ENCODE results near the gene XAB2. TPM values are rescaled to one million over a fixed set of nuclear protein-coding genes. Genes with fewer than 3 reads are reported as not detected.

The XAB2 gene
- 10 to 100 TPM; 24.0 to 39.6 (median 31.0) TPM for polyA plus RNA-seq (ENCODE audit: insufficient read depth in 1 of 5, insufficient read length in 5 of 5, low replicate concordance in 1 of 5)
- long read RNA-seq, donor 1, transcript XAB2-201 (19 exons, 2,667 nt), result major isoform, 13 of 18 reads
- long read RNA-seq, donor 1, partial matches to known transcripts, result 5 of 18 reads
- long read RNA-seq, donor 1, other reads (novel, unspliced or antisense), result 0 of 18 reads
- long read RNA-seq, donor 2, transcript XAB2-201 (19 exons, 2,667 nt), result major isoform, 6 of 6 reads
- long read RNA-seq, donor 2, partial matches to known transcripts, result 0 of 6 reads
- long read RNA-seq, donor 2, other reads (novel, unspliced or antisense), result 0 of 6 reads
- long read RNA-seq, donor 3, transcript XAB2-201 (19 exons, 2,667 nt), result major isoform, 8 of 17 reads
- long read RNA-seq, donor 3, partial matches to known transcripts, result 9 of 17 reads
- long read RNA-seq, donor 3, other reads (novel, unspliced or antisense), result 0 of 17 reads
- long read RNA-seq, donor 4, partial matches to known transcripts, result 118 of 135 reads
- long read RNA-seq, donor 4, other reads (novel, unspliced or antisense), result 14 of 135 reads
- long read RNA-seq, donor 5, partial matches to known transcripts, result 6 of 9 reads
- long read RNA-seq, donor 5, other reads (novel, unspliced or antisense), result 0 of 9 reads
- long read RNA-seq, donor 6, transcript XAB2-201 (19 exons, 2,667 nt), result major isoform, 7 of 171 reads
- long read RNA-seq, donor 6, partial matches to known transcripts, result 21 of 171 reads
- long read RNA-seq, donor 6, other reads (novel, unspliced or antisense), result 143 of 171 reads
- long read RNA-seq, donor 7, partial matches to known transcripts, result 6 of 9 reads
- long read RNA-seq, donor 7, other reads (novel, unspliced or antisense), result 0 of 9 reads
- long read RNA-seq, donor 8, partial matches to known transcripts, result 0 of 2 reads
- long read RNA-seq, donor 8, other reads (novel, unspliced or antisense), result 0 of 2 reads

GRCh38 chr19:7629347-7630054, at the start of gene XAB2, which contains the start of gene PET100:
Gene XAB2 (minus strand): TSS chr19:7629545. CDS start chr19:7629527, 18 bp downstream.
Gene PET100 (plus strand): TSS chr19:7629793. CDS start chr19:7629834, 41 bp downstream.
- DNase-seq, result peak; percentile 98 to 99

GRCh38 chr19:7677669-7678311, 48.4 kb upstream of the XAB2 start:
- no peak for DNase-seq

DNA sequence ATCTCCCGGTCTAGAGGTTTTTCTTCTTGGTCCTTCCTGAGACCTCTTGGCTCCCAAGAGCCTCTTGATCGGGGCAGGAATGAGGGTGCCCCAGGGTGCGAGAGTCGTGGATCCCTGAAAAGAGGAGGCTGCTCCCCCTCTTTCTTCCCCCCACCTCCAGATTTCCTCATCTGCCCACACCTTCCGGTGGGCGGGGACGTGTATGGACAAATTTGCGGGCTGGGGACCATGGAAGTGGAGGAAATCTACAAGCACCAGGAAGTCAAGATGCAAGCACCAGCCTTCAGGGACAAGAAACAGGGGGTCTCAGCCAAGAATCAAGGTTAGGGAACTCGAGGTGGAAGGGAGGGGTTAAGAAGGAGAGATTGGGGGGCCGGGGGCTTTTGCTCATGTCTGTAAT, 47.5 kb upstream of the XAB2 start, which contains the start of gene MCEMP1:
Gene MCEMP1, plus strand, starts transcription at position 237 of the 400 bp plus-strand sequence. Its CDS starts 31 bp downstream, at position 268.
- DNase-seq, result no peak

- DNase-seq, result no peak
Measured at GRCh38 chr19:7676376-7676775, 47.0 kb upstream of the XAB2 start.

- peak in 1 of 2 donors; percentile 33 for DNase-seq
Measured at GRCh38 chr19:7674010-7675005, 45.0 kb upstream of the XAB2 start.

GRCh38 chr19:7672522-7672921, 43.2 kb upstream of the XAB2 start:
- no peak for DNase-seq

DNA sequence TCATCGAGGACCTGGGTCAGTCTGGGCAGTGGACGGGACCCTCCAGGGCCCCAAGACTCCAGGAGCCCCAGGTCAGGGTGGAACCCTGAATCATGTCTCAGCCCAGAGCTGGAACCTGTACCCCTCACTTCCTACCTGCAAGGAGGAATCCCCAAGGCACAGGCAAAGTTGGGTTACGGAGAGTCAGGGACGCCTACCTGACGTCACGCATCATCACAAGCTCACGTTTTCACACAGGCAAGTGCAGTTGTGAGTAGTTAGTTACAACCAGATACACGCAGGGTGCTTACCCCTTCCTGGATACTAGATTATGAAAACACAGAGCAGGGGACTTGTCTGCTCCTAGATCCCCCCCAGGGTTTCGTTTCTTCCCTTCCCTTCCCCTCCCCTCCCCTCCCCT, 41.4 kb upstream of the XAB2 start:
- DNase-seq, result no peak

- DNase-seq, result no peak
Measured at GRCh38 chr19:7670150-7670783, 40.9 kb upstream of the XAB2 start.

GRCh38 chr19:7669641-7670040, 40.3 kb upstream of the XAB2 start:
- no peak for DNase-seq

DNA sequence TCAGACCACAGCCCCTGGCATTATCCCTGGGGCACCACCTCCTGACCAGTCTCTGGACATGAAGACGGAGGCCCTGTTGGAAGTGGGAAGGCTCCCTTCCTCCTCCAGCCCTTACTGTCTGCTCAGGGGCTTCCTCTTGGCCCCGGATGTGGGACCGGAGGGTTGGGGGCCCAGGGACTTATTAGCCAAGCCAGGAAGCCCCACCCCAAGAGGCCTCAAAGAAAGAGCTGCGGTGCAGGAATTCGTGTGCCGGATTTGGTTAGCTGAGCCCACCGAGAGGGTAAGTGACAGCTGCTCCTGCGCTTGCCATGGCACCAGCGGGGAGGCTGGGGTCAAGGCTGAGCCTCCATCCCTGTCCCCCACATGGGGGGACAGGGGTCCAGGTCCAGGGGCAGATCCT, 39.5 kb upstream of the XAB2 start, which contains the start of gene RETN:
Gene RETN, plus strand, starts transcription at position 208 of the 400 bp plus-strand sequence. CDS start 278 bp downstream, outside the sequence.
- no peak for DNase-seq

- peak; percentile 69 to 76 for DNase-seq
Measured at GRCh38 chr19:7665076-7665475, 35.7 kb upstream of the XAB2 start.

GRCh38 chr19:7663706-7664105, 34.4 kb upstream of the XAB2 start:
- DNase-seq, result no peak

DNA sequence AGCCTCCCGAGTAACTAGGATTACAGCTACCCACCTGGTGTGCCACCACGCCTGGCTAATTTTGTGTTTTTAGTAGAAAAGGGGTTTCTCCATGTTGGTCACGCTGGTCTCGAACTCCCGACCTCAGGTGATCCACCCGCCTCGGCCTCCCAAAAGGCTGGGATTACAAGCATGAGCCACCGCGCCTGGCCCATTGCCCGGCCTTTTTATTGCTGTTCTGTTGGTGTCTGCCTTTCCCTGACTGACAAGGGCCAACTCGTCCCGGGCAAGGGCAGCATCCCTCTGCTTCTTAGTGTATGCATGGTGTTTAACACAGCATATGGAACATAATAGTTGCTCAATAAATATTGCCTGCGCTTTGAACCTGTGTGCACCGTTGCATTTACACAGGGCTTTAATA, 33.3 kb upstream of the XAB2 start:
- no peak for DNase-seq

- no peak for DNase-seq
Measured at GRCh38 chr19:7661744-7662538, 32.6 kb upstream of the XAB2 start.

- no peak for DNase-seq
Measured at GRCh38 chr19:7658219-7658686, 28.9 kb upstream of the XAB2 start.

DNA sequence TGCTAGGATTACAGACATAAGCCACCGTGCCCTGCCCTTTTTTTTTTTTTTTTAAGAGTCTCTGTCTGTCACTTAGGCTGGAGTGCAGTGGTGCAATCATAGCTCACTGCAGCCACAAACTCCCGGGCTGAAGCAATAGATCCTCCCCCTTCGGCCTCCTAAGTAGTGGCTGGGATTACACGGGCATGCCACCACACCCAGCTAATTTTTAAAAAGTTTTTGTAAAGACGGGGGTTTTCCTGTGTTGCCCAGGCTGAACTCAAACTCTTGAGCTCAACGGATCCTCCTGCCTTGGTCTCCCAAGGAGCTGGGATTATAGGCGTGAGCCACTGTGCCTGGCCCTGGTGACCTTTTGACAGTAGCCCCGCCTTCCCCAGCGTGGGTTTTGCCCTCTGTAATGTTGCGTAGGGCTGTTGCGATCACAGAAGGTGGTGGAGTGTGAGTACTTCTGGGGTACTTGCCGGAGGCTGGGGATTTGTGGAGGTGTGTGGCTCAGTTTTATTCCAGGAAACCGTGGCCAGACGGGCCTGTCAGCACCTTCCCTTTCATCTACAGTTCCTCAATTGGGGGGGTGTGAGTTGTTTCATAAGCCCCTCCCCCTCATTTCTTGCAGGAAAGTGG, 27.9 kb upstream of the XAB2 start:
- no peak for DNase-seq

- DNase-seq, result no peak
Measured at GRCh38 chr19:7655581-7655980, 26.2 kb upstream of the XAB2 start.

- DNase-seq, result no peak
Measured at GRCh38 chr19:7654401-7654800, 25.1 kb upstream of the XAB2 start.
